T-helper 17 cell (primary cell): Measurements from ENCODE around the gene PPP5C. TPM values are rescaled to one million over a fixed set of nuclear protein-coding genes. Genes with fewer than 3 reads are reported as not detected.

Experiments used
- ATAC-seq: fragments of 150-1000 bp; cut with Tn5 transposase; 2 replicates; pipeline ENCODE4 v1.10.0; 2021; ENCODE audit warnings: mild to moderate bottlenecking, moderate library complexity
- DNase-seq, 3 donors: peaks; one replicate each; pipeline versions ENCODE4 v3.0.0 to v3.0.0-alpha.2; 2020 to 2021
- H3K9me3 ChIP-seq: one replicate; pipeline ENCODE4 v1.7.0; 2013; ENCODE audit warnings: low read length, mild to moderate bottlenecking; ENCODE audit not compliant: control insufficient read depth, poor library complexity, severe bottlenecking
- H3K27ac Mint-ChIP-seq: one replicate; pipeline ENCODE4 v1.8.0; 2022; ENCODE audit warnings: mild to moderate bottlenecking, moderate library complexity, mixed read lengths
- H3K27me3 Mint-ChIP-seq: one replicate; pipeline ENCODE4 v1.8.0; 2022; ENCODE audit warnings: mixed read lengths
- H3K36me3 Mint-ChIP-seq: one replicate; pipeline ENCODE4 v1.8.0; 2022; ENCODE audit warnings: low read depth, mixed read lengths
- H3K4me1 Mint-ChIP-seq: one replicate; pipeline ENCODE4 v1.8.0; 2022; ENCODE audit warnings: mild to moderate bottlenecking, mixed read lengths
- H3K4me3 Mint-ChIP-seq: one replicate; pipeline ENCODE4 v1.8.0; 2022; ENCODE audit warnings: mild to moderate bottlenecking, moderate library complexity, mixed read lengths
- total RNA-seq, 4 donors: library from RNA in 2 of 4; stranded (reverse) in 2 of 4; gene quantifications; one replicate each; pipeline ENCODE4 v1.2.3 and lab custom pipeline; 2022 to 2026

The PPP5C gene
- total RNA-seq, 2 donors from 2014 or later, result 34.8 to 42.8 TPM

- ATAC-seq (no peak), DNase-seq (no peak)
- no peak overlapping the region for H3K27ac Mint-ChIP-seq
- H3K9me3 ChIP-seq, result no peaks in the 10 kb centered on the region
- peaks cover 37% of the 10 kb centered on the region for H3K27me3 Mint-ChIP-seq
- H3K4me3 Mint-ChIP-seq, result no peak overlapping the region
- peaks cover 16% of the 10 kb centered on the region for H3K4me1 Mint-ChIP-seq
- H3K36me3 Mint-ChIP-seq, result no peaks in the 10 kb centered on the region
Observed at GRCh38 chr19:46341937-46342336, 5.0 kb upstream of the PPP5C start.

GRCh38 chr19:46344363-46344762, 2.5 kb upstream of the PPP5C start:
- peaks cover 33% of the 10 kb centered on the region for H3K4me1 Mint-ChIP-seq
- DNase-seq, result no peak
- H3K36me3 Mint-ChIP-seq, result no peaks in the 10 kb centered on the region
- no peak for ATAC-seq
- peaks cover 33% of the 10 kb centered on the region for H3K27me3 Mint-ChIP-seq
- H3K9me3 ChIP-seq, result no peaks in the 10 kb centered on the region
- peak overlapping the region; percentile 19 for H3K27ac Mint-ChIP-seq
- no peak overlapping the region for H3K4me3 Mint-ChIP-seq

GRCh38 chr19:46345157-46345556, 1.7 kb upstream of the PPP5C start:
- Mint-ChIP-seq H3K36me3 (no peaks in the 10 kb centered on the region), H3K27me3 (peaks cover 28% of the 10 kb centered on the region), H3K4me1 (peaks cover 40% of the 10 kb centered on the region), H3K4me3 (peak overlapping the region; percentile 94), H3K27ac (no peak overlapping the region)
- no peak for DNase-seq
- ATAC-seq, result no peak
- no peaks in the 10 kb centered on the region for H3K9me3 ChIP-seq

- H3K4me3 Mint-ChIP-seq, result peak overlapping the region; percentile 94
- peaks cover 52% of the 10 kb centered on the region for H3K4me1 Mint-ChIP-seq
- ATAC-seq (no peak), DNase-seq (no peak)
- H3K36me3 Mint-ChIP-seq, result no peaks in the 10 kb centered on the region
- H3K9me3 ChIP-seq, result no peaks in the 10 kb centered on the region
- peaks cover 9% of the 10 kb centered on the region for H3K27me3 Mint-ChIP-seq
- peak overlapping the region; percentile 95 for H3K27ac Mint-ChIP-seq
Observed at GRCh38 chr19:46347572-46347883, 641 bp downstream of the PPP5C start.

- Mint-ChIP-seq H3K27ac (peak overlapping the region; percentile 95), H3K27me3 (peaks cover 7% of the 10 kb centered on the region), H3K4me3 (peak overlapping the region; percentile 94), H3K36me3 (no peaks in the 10 kb centered on the region), H3K4me1 (peaks cover 52% of the 10 kb centered on the region)
- no peak for ATAC-seq
- DNase-seq, result no peak
- no peaks in the 10 kb centered on the region for H3K9me3 ChIP-seq
Observed at GRCh38 chr19:46347985-46348384, 1.1 kb downstream of the PPP5C start.

GRCh38 chr19:46349311-46349993, 2.6 kb downstream of the PPP5C start:
- Mint-ChIP-seq H3K27ac (peak overlapping the region; percentile 95), H3K36me3 (no peaks in the 10 kb centered on the region), H3K27me3 (no peaks in the 10 kb centered on the region), H3K4me3 (peak overlapping the region; percentile 90), H3K4me1 (peaks cover 47% of the 10 kb centered on the region)
- ATAC-seq (no peak), DNase-seq (no peak)
- H3K9me3 ChIP-seq, result no peaks in the 10 kb centered on the region

- peak overlapping the region; percentile 90 for H3K4me3 Mint-ChIP-seq
- H3K27ac Mint-ChIP-seq, result peak overlapping the region; percentile 95
- no peak for DNase-seq
- no peaks in the 10 kb centered on the region for H3K27me3 Mint-ChIP-seq
- ATAC-seq, result no peak
- H3K36me3 Mint-ChIP-seq, result no peaks in the 10 kb centered on the region
- peaks cover 49% of the 10 kb centered on the region for H3K4me1 Mint-ChIP-seq
- no peaks in the 10 kb centered on the region for H3K9me3 ChIP-seq
Observed at GRCh38 chr19:46350029-46350757, 3.3 kb downstream of the PPP5C start.

- peak overlapping the region; percentile 95 for H3K27ac Mint-ChIP-seq
- H3K36me3 Mint-ChIP-seq, result no peaks in the 10 kb centered on the region
- peaks cover 48% of the 10 kb centered on the region for H3K4me1 Mint-ChIP-seq
- no peaks in the 10 kb centered on the region for H3K27me3 Mint-ChIP-seq
- H3K4me3 Mint-ChIP-seq, result peak overlapping the region; percentile 90
- no peaks in the 10 kb centered on the region for H3K9me3 ChIP-seq
- no peak for DNase-seq
- peak; percentile 22 for ATAC-seq
Observed at GRCh38 chr19:46350758-46351159, 3.9 kb downstream of the PPP5C start.

GRCh38 chr19:46351241-46352041, 4.6 kb downstream of the PPP5C start:
- H3K4me3 Mint-ChIP-seq, result peak overlapping the region; percentile 90
- ATAC-seq, result no peak
- H3K4me1 Mint-ChIP-seq, result peaks cover 49% of the 10 kb centered on the region

GRCh38 chr19:46353730-46354528, 7.0 kb downstream of the PPP5C start:
- ATAC-seq (no peak), DNase-seq (no peak)
- no peaks in the 10 kb centered on the region for H3K9me3 ChIP-seq
- Mint-ChIP-seq H3K4me3 (no peak overlapping the region), H3K4me1 (peaks cover 38% of the 10 kb centered on the region), H3K27me3 (no peaks in the 10 kb centered on the region), H3K36me3 (no peaks in the 10 kb centered on the region), H3K27ac (no peak overlapping the region)

More at GRCh38 chr19:46351241-46352041, 4.6 kb downstream of the PPP5C start:
- Mint-ChIP-seq H3K27ac (peak overlapping the region; percentile 95), H3K36me3 (no peaks in the 10 kb centered on the region), H3K27me3 (no peaks in the 10 kb centered on the region)
- no peak for DNase-seq
- no peaks in the 10 kb centered on the region for H3K9me3 ChIP-seq

GRCh38 chr19:46355234-46356148, 8.6 kb downstream of the PPP5C start:
- Mint-ChIP-seq H3K4me1 (peaks cover 24% of the 10 kb centered on the region), H3K36me3 (no peaks in the 10 kb centered on the region), H3K4me3 (peak overlapping the region; percentile 41), H3K27me3 (no peaks in the 10 kb centered on the region), H3K27ac (no peak overlapping the region)
- ATAC-seq (no peak), DNase-seq (no peak)
- no peaks in the 10 kb centered on the region for H3K9me3 ChIP-seq
